B cell (primary cell): ENCODE data around the gene FERMT3. TPM values are rescaled to one million over a fixed set of nuclear protein-coding genes. Genes with fewer than 3 reads are reported as not detected.

Experiments used
- ATAC-seq: fragments of 200-7000 bp; cut with Tn5 transposase; one replicate; pipeline ENCODE4 v1.10.0; 2021; ENCODE audit warnings: low read depth, mild to moderate bottlenecking, moderate number of reproducible peaks, moderate library complexity
- CTCF ChIA-PET: fragments of 350-600 bp; sonication (Branson Sonifier 250); formaldehyde crosslinking; loops from one replicate; lab custom pipeline; 2021; ENCODE audit warnings: antibody characterized with exemption, inconsistent platforms; lab: Charles Lee
- POLR2A ChIA-PET: fragments of 350-600 bp; sonication (Branson Sonifier 250); formaldehyde crosslinking; loops from one replicate; lab custom pipeline; 2021; ENCODE audit warnings: antibody characterized with exemption; lab: Charles Lee
- DNase-seq: peaks from one replicate; pipeline ENCODE4 v3.0.0; 2013
- H2AFZ ChIP-seq: 2 replicates; pipeline ENCODE4 v1.6.1; 2012; ENCODE audit warnings: mild to moderate bottlenecking, low read depth, low read length; ENCODE audit not compliant: insufficient read depth, poor library complexity, severe bottlenecking
- H3K27ac ChIP-seq, 2 donors: 1 replicate in 1 of 2; 2 replicates in 1 of 2; pipeline ENCODE4 v1.5.1; 2012 to 2013; ENCODE audit warnings: low read length in 2 of 2, mild to moderate bottlenecking in 2 of 2, moderate library complexity in 1 of 2
- H3K27me3 ChIP-seq, 4 experiments: fragments of 200-600 bp in 1 of 4; sonication (generic) in 1 of 4; replicated peaks in 1 of 4; 1 replicate in 2 of 4; 2 replicates in 2 of 4; pipeline versions ENCODE4 v1.6.1 to v1.7.0; 2013 to 2016; ENCODE audit warnings: low read length in 3 of 4, mild to moderate bottlenecking in 2 of 4, mixed read lengths in 1 of 4, moderate library complexity in 1 of 4; ENCODE audit not compliant: insufficient read depth in 4 of 4, control insufficient read depth in 3 of 4; ENCODE audit errors: control extremely low read depth in 1 of 4
- H3K36me3 ChIP-seq, 2 experiments: replicated peaks in 1 of 2; 1 replicate in 1 of 2; 2 replicates in 1 of 2; pipeline versions ENCODE4 v1.6.1 to v1.7.1; 2013; ENCODE audit warnings: low read length in 1 of 2; ENCODE audit not compliant: insufficient read depth in 2 of 2, control insufficient read depth in 1 of 2; ENCODE audit errors: control extremely low read depth in 1 of 2, extremely low read depth in 1 of 2
- H3K4me1 ChIP-seq, 2 donors: fragments of 200-600 bp in 1 of 2; sonication (generic) in 1 of 2; 1 replicate in 1 of 2; 2 replicates in 1 of 2; pipeline versions ENCODE4 v1.5.1 to v1.6.1; 2013 to 2017; ENCODE audit warnings: low read length in 2 of 2; ENCODE audit not compliant: control insufficient read depth in 2 of 2, insufficient read depth in 2 of 2
- H3K4me2 ChIP-seq: replicated peaks from 2 replicates; pipeline ENCODE3; 2012; ENCODE audit warnings: mild to moderate bottlenecking, low read depth, low read length; ENCODE audit not compliant: poor library complexity, severe bottlenecking
- H3K4me3 ChIP-seq, 5 experiments: fragments of 200-600 bp in 1 of 5; sonication (generic) in 1 of 5; 1 replicate in 3 of 5; 2 replicates in 2 of 5; pipeline versions ENCODE4 v1.5.1 to v1.7.0; 2011 to 2016; ENCODE audit warnings: low read length in 4 of 5, mild to moderate bottlenecking in 4 of 5, low read depth in 2 of 5, control low read depth in 1 of 5, moderate library complexity in 1 of 5; ENCODE audit not compliant: insufficient read depth in 1 of 5; ENCODE audit errors: control extremely low read depth in 1 of 5, extremely low read depth in 1 of 5
- H3K79me2 ChIP-seq: fragments of 200-600 bp; sonication (generic); one replicate; pipeline ENCODE4 v1.6.0; 2016; ENCODE audit warnings: low read length; ENCODE audit not compliant: control insufficient read depth, insufficient read depth
- H3K9ac ChIP-seq: fragments of 200-600 bp; sonication (generic); 2 replicates; pipeline ENCODE4 v1.6.1; 2017; ENCODE audit warnings: mild to moderate bottlenecking, low read length, moderate library complexity
- H3K9me3 ChIP-seq, 3 donors: one replicate each; pipeline versions ENCODE4 v1.6.1 to v1.7.1; 2013; ENCODE audit warnings: low read length in 2 of 3; ENCODE audit not compliant: control insufficient read depth in 2 of 3, insufficient read depth in 1 of 3; ENCODE audit errors: control extremely low read depth in 1 of 3
- H4K20me1 ChIP-seq: 2 replicates; pipeline ENCODE4 v1.6.0; 2012; ENCODE audit warnings: mild to moderate bottlenecking, low read length; ENCODE audit not compliant: insufficient read depth, control insufficient read depth, poor library complexity, severe bottlenecking
- H3K27ac Mint-ChIP-seq: one replicate; pipeline ENCODE4 v1.8.0; 2021; ENCODE audit warnings: mixed read lengths
- H3K27me3 Mint-ChIP-seq: one replicate; pipeline ENCODE4 v1.8.0; 2021; ENCODE audit warnings: mixed read lengths
- H3K4me1 Mint-ChIP-seq: one replicate; pipeline ENCODE4 v1.8.0; 2021; ENCODE audit warnings: mixed read lengths
- H3K4me3 Mint-ChIP-seq: one replicate; pipeline ENCODE4 v1.8.0; 2021; ENCODE audit warnings: mixed read lengths
- H3K9me3 Mint-ChIP-seq: one replicate; pipeline ENCODE4 v1.8.0; 2022; ENCODE audit warnings: mixed read lengths; ENCODE audit not compliant: insufficient read depth
- CTCF ChIP-seq: fragments of 200-600 bp; IDR thresholded peaks from one replicate; pipeline ENCODE4 v1.8.0; 2022; ENCODE audit warnings: antibody characterized with exemption, mild to moderate bottlenecking
- EZH2 ChIP-seq: IDR thresholded peaks from 2 replicates; pipeline ENCODE4 v1.6.1; 2012; ENCODE audit warnings: borderline replicate concordance, low read depth, mild to moderate bottlenecking, moderate library complexity, low read length; ENCODE audit not compliant: insufficient read depth, poor library complexity, severe bottlenecking
- WGBS: methylation state at CpG from one replicate; pipeline ENCODE4 v1.1.5; 2013; ENCODE audit warnings: missing lambda C conversion rate; ENCODE audit not compliant: insufficient coverage; 5-methylcytosine and 5-hydroxymethylcytosine counted together
- intact Hi-C: fragments of 100-400 bp; cut with micrococcal nuclease; formaldehyde crosslinking; loops from one replicate; pipeline ENCODE4 v1.10.0; 2022
- polyA plus RNA-seq: library from polyadenylated mRNA; depleted of rRNA; stranded (reverse); fragments of >200 nt; gene quantifications from 2 replicates; pipeline ENCODE4 v1.2.3, GENCODE V29; 2012
- total RNA-seq, 2 donors: library from RNA; stranded (reverse); fragments of 120-200 nt in 1 of 2; gene quantifications; 1 replicate in 1 of 2; 2 replicates in 1 of 2; pipeline versions ENCODE4 v1.2.3 to v1.2.4, GENCODE V29; 2013 to 2022

The FERMT3 gene
- total and polyA plus RNA-seq, 2 donors (not counting 1 experiment from before 2014, with no cell fraction given) = 96.2 to 170 TPM

- Histone ChIP-seq H2AFZ (peak overlapping the region; percentile 75), H3K9me3 (peaks cover 0 to 3% (median 0%) of the 10 kb centered on the region in 3 donors), H3K4me2 (peak overlapping the region; percentile 92), H4K20me1 (no peaks in the 10 kb centered on the region), H3K4me3 (peak overlapping the region in 4 of 5 experiments; percentile 79 to 96 (median 85)), H3K27ac (peak overlapping the region; percentile 89 to 91), H3K36me3 (no peaks in the 10 kb centered on the region), H3K27me3 (no peaks in the 10 kb centered on the region), H3K9ac (peak overlapping the region; percentile 76), H3K79me2 (no peaks in the 10 kb centered on the region), H3K4me1 (peaks cover 14 to 29% of the 10 kb centered on the region in 2 donors)
- TF ChIP-seq EZH2 (no peak), CTCF (no peak)
- Mint-ChIP-seq H3K4me1 (peaks cover 19% of the 10 kb centered on the region), H3K27ac (peak overlapping the region; percentile 99), H3K27me3 (no peaks in the 10 kb centered on the region), H3K9me3 (no peaks in the 10 kb centered on the region), H3K4me3 (peak overlapping the region; percentile 100)
- DNase-seq (no peak), ATAC-seq (no peak)
- 58% methylated on average over 20 of the region's 23 CpGs for WGBS
- intact Hi-C loops = no loop called here
- ChIA-PET CTCF (interaction anchor here (0.8 to 5.7 kb wide), 8 partner anchors 12 to 63 kb away, joined by 3 to 73 read pairs (median 7); partner anchors contain the start of genes CATSPERZ, ESRRA, FERMT3 and PLCB3), POLR2A (interaction anchor here (1.0 to 4.6 kb wide), 9 partner anchors 16 to 80 kb away, joined by 3 to 67 read pairs (median 10); partner anchors contain the start of genes BAD, FERMT3, GPR137 and NUDT22)
Measured at GRCh38 chr11:64268025-64268892, 61.7 kb downstream of the FERMT3 start.
